Measurements from ENCODE around the gene VPS11. TPM values are rescaled to one million over a fixed set of nuclear protein-coding genes. Genes with fewer than 3 reads are reported as not detected.

The VPS11 gene
- total RNA-seq, 1 donor from 2014 or later, result 34.8 TPM

DNA sequence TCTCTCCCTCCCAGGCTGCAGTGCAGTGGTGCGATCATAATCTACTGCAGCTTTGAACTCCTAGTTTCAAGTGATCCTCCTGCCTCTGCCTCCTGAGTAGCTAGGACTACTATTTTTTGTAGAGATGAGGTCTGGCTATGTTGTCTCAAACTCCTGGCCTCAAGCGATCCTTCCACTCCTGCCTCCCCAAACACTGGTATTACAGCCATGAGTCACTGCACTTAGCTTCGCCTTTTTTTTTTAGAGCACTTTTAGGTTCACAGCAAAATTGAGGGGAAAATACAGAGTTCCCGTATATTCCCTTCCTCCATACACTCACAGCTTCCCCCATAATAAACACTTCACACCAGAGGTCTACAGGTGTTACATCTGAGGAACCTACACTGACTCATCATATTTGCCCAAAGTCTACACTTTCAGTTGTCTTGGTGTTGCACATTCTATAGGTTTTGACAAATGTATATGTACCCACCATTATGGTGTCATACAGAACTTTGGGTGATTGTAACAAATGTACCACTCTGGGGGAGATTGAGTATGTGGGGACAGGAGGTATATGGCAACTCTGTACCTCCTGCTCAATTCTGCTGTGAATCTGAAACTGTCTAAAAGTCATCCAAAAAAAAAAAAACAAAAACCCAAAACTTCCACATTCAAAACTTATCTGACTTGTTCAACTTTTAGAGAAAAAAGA lies 25.6 kb upstream of the VPS11 start:
- peak overlapping the region; percentile 32 for H3K27ac Mint-ChIP-seq
- no peak overlapping the region for H3K4me3 Mint-ChIP-seq
- no peaks in the 10 kb centered on the region for H3K9me3 Mint-ChIP-seq
- no peak for DNase-seq (ENCODE audit: extremely low spot score, unreplicated experiment)
- no peaks in the 10 kb centered on the region for H3K27me3 Mint-ChIP-seq
- no peaks in the 10 kb centered on the region for H3K36me3 Mint-ChIP-seq
- no peaks in the 10 kb centered on the region for H3K4me1 Mint-ChIP-seq (ENCODE audit: unreplicated experiment)
- TF ChIP-seq, protein P1, sequence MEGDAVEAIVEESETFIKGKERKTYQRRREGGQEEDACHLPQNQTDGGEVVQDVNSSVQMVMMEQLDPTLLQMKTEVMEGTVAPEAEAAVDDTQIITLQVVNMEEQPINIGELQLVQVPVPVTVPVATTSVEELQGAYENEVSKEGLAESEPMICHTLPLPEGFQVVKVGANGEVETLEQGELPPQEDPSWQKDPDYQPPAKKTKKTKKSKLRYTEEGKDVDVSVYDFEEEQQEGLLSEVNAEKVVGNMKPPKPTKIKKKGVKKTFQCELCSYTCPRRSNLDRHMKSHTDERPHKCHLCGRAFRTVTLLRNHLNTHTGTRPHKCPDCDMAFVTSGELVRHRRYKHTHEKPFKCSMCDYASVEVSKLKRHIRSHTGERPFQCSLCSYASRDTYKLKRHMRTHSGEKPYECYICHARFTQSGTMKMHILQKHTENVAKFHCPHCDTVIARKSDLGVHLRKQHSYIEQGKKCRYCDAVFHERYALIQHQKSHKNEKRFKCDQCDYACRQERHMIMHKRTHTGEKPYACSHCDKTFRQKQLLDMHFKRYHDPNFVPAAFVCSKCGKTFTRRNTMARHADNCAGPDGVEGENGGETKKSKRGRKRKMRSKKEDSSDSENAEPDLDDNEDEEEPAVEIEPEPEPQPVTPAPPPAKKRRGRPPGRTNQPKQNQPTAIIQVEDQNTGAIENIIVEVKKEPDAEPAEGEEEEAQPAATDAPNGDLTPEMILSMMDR (conservative IDR thresholded peaks at IDR 0.05), result no peak

DNA sequence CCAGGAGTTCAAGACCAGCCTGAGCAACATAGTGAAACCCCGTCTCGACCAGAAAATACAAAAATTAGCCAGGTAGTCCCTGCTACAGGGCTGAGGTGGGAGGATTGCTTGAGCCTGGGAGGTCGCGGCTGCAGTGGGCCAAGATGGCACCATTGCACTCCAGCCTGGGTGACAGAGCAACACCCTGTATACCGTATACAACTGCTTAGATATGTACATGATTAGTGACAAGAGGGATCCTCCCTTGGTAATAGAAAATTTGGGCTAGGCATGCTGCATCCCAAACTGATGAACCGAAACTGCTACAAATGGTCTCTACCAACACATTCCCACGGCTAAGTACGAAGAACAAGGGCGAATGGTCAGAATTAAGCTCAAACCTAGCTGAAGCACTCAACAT lies 24.7 kb upstream of the VPS11 start:
- H3K4me1 Mint-ChIP-seq (ENCODE audit: unreplicated experiment), result no peaks in the 10 kb centered on the region
- H3K4me3 Mint-ChIP-seq, result no peak overlapping the region
- peaks cover 3% of the 10 kb centered on the region for H3K36me3 Mint-ChIP-seq
- no peak overlapping the region for H3K27ac Mint-ChIP-seq
- no peaks in the 10 kb centered on the region for H3K27me3 Mint-ChIP-seq
- TF ChIP-seq, protein P1 (conservative IDR thresholded peaks at IDR 0.05), result no peak
- no peaks in the 10 kb centered on the region for H3K9me3 Mint-ChIP-seq
- DNase-seq (ENCODE audit: extremely low spot score, unreplicated experiment), result no peak

DNA sequence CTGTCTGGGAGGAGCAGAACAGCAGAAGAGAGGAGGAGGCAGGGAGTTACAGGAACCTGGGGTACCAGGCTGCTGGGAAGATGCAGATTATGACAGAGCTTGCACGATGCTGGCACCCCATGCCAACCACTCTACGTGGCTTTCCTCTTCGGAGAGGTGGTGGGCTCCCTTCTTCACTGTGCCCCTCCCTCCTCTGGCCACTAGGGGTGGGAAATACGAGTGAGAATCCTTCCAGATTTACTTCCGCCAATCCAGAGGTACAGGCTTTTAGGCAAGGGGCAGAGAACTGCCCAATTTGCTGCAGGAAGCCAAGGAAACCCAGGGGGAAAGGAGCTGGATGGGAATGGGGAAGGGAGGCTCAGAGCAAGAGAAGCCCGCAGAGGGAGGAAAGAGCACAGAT lies 22.9 kb upstream of the VPS11 start:
- Mint-ChIP-seq H3K4me1 (ENCODE audit: unreplicated experiment) (no peaks in the 10 kb centered on the region), H3K4me3 (no peak overlapping the region)

DNA sequence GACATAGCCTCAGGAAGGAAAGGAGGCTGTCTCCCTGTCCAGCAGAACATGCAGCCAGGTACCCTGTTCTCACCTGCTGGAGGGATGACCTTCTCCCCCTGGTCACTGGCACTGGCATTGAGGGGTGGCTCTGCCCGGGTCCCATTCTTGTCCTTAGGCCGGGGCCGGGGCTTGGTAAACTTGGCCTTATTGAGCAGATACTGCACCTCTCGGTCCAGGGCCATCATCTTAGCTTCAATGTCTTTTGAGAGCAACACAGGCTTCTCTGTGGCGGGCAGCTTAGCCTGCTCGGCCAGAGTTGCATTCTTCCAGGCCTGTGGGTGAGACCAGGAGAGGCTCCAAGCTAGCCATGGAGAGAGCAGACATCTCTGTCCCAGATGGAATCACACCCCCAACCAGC lies 21.1 kb upstream of the VPS11 start:
- DNase-seq (ENCODE audit: extremely low spot score, unreplicated experiment), result no peak
- peaks cover 3% of the 10 kb centered on the region for H3K36me3 Mint-ChIP-seq
- TF ChIP-seq, protein P1 (conservative IDR thresholded peaks at IDR 0.05), result no peak

More for the DNA sequence above, 22.9 kb upstream of the VPS11 start:
- H3K27me3 Mint-ChIP-seq, result no peaks in the 10 kb centered on the region
- H3K27ac Mint-ChIP-seq, result no peak overlapping the region
- H3K36me3 Mint-ChIP-seq, result peaks cover 3% of the 10 kb centered on the region
- no peaks in the 10 kb centered on the region for H3K9me3 Mint-ChIP-seq
- no peak for DNase-seq (ENCODE audit: extremely low spot score, unreplicated experiment)
- TF ChIP-seq, protein P1 (conservative IDR thresholded peaks at IDR 0.05), result peak; percentile 62

DNA sequence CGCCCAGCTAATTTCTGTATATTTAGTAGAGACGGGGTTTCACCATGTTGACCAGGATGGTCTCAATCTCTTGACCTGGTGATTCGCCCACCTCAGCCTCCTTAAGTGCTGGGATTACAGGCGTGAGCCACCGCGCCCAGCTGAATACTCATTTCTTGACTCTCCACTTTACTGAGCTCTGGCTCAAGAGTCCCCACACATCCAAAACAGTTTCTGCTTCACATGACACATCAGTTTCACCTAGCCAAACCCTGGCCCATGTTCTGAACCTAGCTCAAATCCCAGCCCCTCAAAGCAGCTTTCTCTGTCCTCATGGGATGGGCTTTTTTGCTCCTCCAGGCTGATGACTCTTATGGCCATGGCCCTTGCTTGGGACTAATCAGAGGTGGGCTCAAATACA lies 20.4 kb upstream of the VPS11 start:
- Mint-ChIP-seq H3K9me3 (no peaks in the 10 kb centered on the region), H3K36me3 (peaks cover 5% of the 10 kb centered on the region), H3K4me1 (ENCODE audit: unreplicated experiment) (no peaks in the 10 kb centered on the region), H3K4me3 (no peak overlapping the region), H3K27me3 (no peaks in the 10 kb centered on the region), H3K27ac (no peak overlapping the region)
- TF ChIP-seq, protein P1 (conservative IDR thresholded peaks at IDR 0.05), result no peak
- DNase-seq (ENCODE audit: extremely low spot score, unreplicated experiment), result no peak

More for the DNA sequence above, 21.1 kb upstream of the VPS11 start:
- H3K4me1 Mint-ChIP-seq (ENCODE audit: unreplicated experiment), result no peaks in the 10 kb centered on the region
- no peaks in the 10 kb centered on the region for H3K9me3 Mint-ChIP-seq
- no peak overlapping the region for H3K27ac Mint-ChIP-seq
- no peak overlapping the region for H3K4me3 Mint-ChIP-seq
- H3K27me3 Mint-ChIP-seq, result no peaks in the 10 kb centered on the region
